ENCODE results near the gene INPPL1. TPM values are rescaled to one million over a fixed set of nuclear protein-coding genes. Genes with fewer than 3 reads are reported as not detected.
"Not testable (repeated sequence)": the region's sequence is repeated elsewhere in the genome, so short reads cannot be mapped to it uniquely, and the experiment has no call there.

INPPL1 gene
- total RNA-seq, 1 experiment from 2014 or later: 57.3 TPM

DNA sequence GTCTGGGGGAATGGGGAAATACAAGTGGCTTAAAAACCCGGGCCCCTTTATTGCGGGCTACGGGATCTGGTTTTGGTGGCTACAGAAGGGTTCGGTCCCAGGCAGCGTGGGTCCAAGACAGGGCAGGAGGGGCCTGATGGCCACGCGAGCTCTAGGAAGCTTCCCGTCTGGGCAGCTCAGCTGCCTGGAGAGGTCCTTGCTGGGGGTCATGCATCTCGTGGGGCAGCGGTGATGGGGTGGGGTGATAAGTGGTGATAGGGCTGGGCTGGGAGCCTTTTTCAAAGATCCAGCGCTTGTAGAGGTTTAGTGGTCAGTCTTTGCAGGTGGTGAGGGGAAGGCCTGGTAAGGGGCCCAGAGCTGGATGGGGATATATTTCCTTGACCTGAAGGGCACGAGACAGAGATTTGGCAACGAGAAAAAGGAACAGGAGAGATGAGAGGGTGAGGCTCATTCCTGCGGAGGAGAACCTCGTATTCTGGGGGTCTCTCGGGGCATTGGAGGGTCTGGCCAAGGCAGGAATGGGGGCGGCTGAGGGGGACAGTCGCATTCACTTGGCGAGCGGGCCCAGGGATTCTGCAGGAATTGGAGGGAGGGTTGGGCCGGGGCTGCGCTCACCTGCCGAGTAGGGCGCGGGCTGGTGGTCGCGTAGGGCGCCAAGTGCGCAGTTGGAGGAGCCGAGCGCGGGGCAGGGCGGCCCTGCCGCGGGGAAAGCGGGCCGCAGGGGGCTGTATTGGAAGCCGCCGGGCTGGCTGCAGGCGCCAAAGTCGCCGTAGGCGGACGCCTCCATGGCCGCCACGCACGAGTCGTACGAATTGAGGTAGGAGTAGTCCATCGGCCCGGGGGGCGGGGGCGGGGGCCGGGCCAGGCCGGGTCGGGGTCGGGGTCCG, 18.8 kb downstream of the INPPL1 start:
- DNase-seq (ENCODE audit: low read depth): no peak

- DNase-seq (ENCODE audit: low read depth): no peak
Measured at GRCh38 chr11:72244060-72244360, 19.4 kb downstream of the INPPL1 start, which contains the start of gene PHOX2A. Gene PHOX2A (minus strand): TSS chr11:72244176. CDS start chr11:72244004, 172 bp downstream.

- DNase-seq (ENCODE audit: low read depth): no peak
Measured at GRCh38 chr11:72244361-72245262, 20.0 kb downstream of the INPPL1 start.

- DNase-seq (ENCODE audit: low read depth): no peak
Measured at GRCh38 chr11:72245263-72245816, 20.8 kb downstream of the INPPL1 start.

- DNase-seq (ENCODE audit: low read depth): no peak
Measured at GRCh38 chr11:72247584-72247983, 23.0 kb downstream of the INPPL1 start.

DNA sequence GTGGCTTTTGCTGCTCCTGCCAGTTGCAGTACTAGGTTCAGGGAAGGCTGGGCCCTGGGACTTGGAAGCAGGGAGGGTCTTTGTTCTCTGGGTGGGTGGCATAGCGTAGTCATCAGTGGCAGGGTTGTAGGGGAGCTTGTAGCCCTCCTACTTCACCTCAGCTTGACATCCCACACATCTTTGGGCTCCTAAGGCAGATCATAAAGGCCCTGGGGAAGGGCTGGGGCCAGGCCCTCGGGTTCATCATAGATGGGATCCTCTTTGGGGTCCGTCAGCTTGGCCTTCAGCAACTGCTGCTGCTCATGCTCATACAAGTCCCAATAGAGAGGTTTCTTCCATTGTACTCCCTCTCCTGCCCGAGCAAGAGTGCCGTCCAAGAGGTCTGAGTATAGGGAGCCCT, 25.4 kb downstream of the INPPL1 start:
- DNase-seq (ENCODE audit: low read depth): no peak

- no peak for DNase-seq (ENCODE audit: low read depth)
Measured at GRCh38 chr11:72250661-72251464, 26.3 kb downstream of the INPPL1 start.

DNA sequence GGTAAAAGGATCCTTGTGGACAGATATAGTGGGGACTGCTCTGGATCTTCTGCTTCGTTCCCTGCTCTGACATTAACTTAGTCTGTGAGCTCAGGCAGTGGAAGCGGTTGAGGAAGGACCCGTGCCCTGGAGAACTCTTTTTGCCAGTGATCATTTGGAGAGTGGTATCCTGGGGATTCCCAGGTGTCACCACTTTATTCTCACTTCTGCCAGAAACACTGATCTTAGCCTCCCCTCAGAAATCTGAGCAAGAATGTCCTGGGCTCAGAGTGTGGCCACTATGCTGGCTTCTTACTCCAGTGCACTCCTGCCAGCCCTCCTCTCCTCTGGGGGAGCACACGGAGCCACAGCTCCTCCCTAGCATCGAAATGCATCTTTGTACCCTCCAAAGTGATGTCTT, 27.0 kb downstream of the INPPL1 start:
- no peak for DNase-seq (ENCODE audit: low read depth)

DNA sequence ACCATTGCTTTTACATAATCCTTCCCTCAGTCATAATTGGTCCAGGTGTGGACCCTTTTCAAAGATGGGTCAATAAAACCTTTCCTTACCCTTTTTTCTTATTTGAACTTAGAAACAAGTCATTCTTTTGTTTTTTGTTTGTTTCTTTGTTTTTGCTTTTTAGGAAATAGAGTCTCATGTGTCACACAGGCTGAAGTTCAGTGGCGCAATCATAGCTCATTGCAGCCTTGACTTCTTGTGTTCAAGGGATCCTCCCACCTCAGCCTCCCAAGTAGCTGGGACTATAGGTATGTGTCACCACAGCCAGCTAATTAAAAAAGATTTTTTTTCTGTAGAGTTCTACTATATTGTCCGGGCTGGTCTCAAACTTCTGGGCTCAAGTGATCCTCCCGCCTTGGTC, 28.8 kb downstream of the INPPL1 start:
- no peak for DNase-seq (ENCODE audit: low read depth)

DNA sequence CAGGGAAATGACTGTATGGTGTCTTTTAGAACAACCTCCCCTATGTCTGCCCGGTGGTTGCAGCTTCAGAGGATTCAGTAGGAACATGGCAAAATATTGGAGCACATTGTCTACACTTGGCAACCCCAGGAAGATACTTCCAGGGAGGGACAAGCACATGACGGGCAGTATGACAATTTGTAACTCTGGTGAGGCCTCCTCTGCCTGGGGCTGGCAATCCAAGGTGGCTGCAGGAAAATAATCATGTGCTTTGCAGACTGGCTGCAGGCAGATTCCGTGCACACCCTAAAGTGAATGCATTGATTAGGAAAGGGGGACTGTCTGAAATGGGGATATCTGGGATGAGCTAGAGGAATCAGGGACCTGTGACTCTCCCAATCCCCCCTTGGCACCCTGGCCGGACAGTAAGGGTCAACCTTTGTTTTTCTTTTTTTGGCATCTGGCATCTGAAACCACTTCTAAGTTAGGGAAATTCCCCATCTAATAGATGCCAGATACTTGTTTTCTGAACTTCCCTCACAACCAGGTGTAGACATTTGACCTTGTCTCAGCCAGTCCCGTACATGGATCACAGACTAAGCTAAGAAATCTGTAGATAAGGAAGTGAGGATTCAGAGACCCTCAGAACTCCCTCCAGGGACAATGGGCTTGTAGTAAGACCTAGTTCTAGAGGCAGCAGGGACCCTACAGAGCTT, 29.9 kb downstream of the INPPL1 start:
- DNase-seq (ENCODE audit: low read depth): no peak

DNA sequence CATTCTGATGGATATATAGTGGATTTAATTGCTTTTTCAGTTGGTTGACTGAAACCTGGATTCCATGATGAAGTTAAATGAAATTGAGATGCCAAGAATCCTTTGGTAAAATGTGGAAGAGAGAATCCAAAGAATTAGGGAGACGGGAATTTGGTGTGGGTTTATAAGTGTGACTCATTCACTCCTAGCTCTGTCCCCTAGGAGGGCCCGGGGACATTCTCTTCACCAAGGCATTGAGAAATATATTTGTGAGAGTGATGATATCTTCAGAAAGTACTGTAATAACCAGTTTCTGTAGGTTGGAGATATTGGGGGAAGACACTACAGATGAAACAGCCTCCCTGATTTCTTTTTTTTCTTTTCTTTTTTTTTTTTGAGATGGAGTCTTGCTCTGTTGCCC, 33.0 kb downstream of the INPPL1 start:
- DNase-seq (ENCODE audit: low read depth): no peak

DNA sequence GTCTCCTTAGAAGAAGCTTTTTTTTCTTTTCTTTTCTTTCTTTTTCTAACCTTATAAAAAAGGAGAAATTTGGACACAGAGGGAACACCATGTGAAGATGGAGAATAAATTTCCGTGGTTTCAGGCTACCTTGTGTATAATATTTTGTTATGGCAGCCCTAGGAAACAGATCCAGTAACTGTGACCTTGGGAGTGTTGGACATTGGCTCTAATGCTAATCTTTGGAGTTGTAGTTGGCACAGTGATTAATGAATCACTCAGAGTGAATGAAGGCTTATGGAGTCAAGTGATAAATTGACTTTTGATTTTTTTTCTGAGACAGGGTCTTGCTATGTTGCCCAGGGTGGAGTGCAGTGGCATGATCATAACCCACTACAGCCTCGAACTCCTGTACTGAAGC, 34.9 kb downstream of the INPPL1 start:
- no peak for DNase-seq (ENCODE audit: low read depth)

DNA sequence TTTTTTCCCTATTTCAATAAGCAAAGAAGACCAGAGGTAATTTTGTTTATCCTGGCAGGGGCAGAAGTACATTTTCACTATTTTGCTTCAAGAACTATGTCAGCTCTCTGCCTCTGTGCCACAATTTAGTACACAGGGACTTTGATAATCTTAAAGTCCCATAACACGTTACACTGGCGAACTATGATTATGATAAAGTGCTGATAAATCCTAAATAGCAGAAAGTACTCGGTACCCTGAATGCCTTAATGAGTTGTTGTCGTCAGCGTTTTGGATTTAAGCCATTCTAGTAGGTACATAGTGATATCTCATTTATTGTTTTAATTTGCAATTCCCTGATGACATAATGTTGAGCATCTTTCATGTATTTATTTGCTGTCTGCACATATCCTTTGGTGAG, 36.0 kb downstream of the INPPL1 start:
- no peak for DNase-seq (ENCODE audit: low read depth)

- peak; percentile 21 for DNase-seq (ENCODE audit: low read depth)
Measured at GRCh38 chr11:72263361-72263760, 38.8 kb downstream of the INPPL1 start.

DNA sequence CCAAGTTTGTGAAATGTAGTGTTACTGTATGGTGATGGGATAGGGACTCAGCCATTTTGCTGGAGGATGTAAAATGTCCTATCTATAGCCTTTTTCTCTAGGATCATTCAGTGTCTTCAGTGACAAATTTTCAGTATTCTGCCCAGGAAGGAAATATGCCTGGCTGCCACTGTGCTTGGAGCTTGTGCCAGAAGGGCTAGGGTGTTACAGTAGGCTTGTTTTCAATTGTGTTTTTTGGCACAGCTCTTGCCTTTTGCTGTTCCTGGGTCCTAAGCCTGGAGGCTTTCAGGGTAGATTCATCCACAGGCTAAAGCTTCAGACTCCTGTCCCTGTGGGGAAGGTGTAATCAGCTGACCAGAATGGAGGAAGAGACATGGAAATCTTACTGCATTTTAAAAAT, 41.4 kb downstream of the INPPL1 start:
- no peak for DNase-seq (ENCODE audit: low read depth)

- not testable (repeated sequence) for DNase-seq (ENCODE audit: low read depth)
Measured at GRCh38 chr11:72266960-72267359, 42.4 kb downstream of the INPPL1 start.

DNA sequence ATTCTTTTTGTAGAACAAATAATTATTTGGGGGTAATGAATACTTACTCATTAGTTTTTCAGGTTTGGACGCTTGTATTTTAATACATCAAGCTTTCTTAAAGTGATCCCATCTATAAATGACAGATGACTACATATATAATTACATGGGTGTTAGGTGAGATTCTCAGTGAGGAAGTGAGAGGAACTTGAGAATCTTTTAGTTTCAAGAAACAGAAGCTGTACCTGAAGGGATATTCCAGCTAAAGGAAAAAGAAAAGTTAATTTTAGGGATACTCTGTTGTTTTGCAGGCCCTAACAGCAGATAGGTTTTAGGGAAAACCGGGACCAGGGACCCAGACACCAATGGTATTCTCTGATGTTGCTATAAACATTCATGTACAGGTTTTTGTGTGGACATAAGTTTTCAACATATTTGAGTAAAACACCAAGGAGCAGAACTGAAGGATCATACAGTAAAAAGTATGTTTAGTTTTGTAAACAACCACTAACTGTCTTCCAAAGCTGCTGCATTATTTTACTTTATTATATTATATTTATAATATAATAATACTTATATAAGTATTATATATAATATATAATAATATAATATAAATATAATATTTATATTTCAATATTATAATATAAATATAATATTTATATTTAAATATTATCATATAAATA, 43.5 kb downstream of the INPPL1 start:
- no peak for DNase-seq (ENCODE audit: low read depth)

- DNase-seq (ENCODE audit: low read depth): no peak
Measured at GRCh38 chr11:72271980-72272379, 47.4 kb downstream of the INPPL1 start.

DNA sequence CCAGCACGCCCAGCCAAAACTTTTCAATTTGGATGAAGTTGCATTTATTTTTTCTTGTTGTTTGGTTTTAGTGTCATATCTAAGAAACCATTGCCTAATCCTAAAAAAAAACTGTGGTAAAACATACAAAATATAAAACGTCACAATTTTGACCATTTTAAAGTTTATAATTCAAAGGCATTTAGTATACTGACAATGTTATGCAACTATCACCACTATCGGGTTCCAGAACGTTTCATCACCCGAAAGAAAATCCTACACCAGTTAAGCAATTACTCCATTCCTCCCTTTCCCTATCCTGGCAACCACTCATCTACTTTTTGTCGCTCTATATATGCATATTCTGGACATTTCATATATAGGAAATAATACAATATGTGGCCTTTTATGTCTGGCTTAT, 49.9 kb downstream of the INPPL1 start:
- no peak for DNase-seq (ENCODE audit: low read depth)

- DNase-seq (ENCODE audit: low read depth): no peak
Measured at GRCh38 chr11:72278905-72279304, 54.3 kb downstream of the INPPL1 start.

GRCh38 chr11:72280037-72280436, 55.5 kb downstream of the INPPL1 start:
- DNase-seq (ENCODE audit: low read depth): no peak
